Measurements from ENCODE around the gene ATPAF2.
"Not testable (repeated sequence)": the region's sequence is repeated elsewhere in the genome, so short reads cannot be mapped to it uniquely, and the experiment has no call there.

Gene ATPAF2

DNA sequence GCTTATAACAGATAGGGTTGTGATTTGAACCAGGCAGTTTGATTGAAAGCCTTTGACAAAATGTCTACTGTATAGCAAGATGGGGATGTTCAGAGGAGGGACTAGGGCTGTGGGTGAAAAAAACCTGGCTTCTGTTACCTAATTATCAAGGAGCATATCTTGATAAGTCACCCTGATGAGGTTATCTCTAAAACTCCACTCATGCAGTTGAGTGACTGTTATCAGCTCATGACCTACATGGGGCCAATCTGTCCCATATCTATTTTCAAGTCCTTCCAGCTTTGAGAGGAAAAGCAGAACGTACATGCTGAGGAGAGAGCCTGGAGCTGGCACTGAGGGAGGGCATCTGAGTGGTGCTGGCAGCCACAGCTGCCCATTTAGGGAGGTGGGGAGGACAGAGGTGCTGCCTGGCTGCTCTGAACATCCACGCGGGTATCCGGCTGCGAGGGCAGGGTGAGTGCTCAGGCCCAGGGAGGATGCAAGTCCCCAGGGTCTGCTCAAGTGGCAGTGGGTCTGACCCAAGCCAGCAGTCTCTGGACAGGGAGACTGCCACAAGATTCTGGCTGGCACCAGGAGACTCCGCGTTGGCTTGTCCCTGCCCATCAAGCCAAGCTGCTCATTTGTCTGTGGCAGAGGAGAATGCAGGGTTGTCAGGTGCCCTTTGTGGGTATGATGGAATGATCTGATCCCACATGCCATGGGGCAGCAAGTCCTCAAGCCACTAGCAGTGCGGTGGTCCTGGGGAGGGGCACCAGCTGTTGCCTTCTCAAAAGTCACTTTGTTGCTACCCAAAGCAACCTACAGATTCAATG lies 29.2 kb downstream of the ATPAF2 start:
- no peak for DNase-seq

DNA sequence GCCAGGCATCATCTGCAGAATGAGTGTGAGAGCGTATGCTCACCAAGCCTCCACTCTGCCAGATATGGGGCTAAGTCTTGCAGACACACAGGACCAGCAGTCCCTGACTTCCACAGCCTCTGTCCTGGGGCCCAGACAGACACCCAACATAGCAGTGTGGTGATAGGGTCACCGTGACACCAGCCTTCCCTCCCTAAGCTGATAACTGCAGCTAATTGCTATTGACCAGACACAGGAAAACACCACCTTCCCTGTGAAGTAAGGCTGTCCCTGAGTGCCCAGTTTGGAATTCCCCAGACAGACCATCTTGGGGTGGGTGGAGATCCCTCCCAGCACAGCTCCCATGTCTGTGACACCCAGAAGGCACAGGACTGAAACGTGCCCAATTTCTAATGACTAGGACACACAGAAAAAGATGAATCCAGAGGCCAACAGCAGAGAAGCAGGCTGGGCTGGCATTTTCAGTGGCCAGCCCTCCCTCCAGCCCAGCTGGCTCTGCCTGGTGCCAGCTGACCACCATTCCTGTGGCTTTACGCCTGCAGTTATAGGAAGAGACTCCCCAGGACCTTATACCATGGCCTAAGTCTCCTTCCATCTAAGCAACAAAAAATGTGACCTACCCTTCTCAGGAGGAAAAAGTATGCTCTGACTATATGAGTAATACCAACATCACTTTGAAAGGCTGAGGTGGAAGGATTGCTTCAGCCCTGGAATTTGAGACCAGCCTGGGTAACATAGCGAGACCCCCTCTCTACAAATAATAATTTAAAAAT lies 30.3 kb downstream of the ATPAF2 start:
- no peak for DNase-seq

DNA sequence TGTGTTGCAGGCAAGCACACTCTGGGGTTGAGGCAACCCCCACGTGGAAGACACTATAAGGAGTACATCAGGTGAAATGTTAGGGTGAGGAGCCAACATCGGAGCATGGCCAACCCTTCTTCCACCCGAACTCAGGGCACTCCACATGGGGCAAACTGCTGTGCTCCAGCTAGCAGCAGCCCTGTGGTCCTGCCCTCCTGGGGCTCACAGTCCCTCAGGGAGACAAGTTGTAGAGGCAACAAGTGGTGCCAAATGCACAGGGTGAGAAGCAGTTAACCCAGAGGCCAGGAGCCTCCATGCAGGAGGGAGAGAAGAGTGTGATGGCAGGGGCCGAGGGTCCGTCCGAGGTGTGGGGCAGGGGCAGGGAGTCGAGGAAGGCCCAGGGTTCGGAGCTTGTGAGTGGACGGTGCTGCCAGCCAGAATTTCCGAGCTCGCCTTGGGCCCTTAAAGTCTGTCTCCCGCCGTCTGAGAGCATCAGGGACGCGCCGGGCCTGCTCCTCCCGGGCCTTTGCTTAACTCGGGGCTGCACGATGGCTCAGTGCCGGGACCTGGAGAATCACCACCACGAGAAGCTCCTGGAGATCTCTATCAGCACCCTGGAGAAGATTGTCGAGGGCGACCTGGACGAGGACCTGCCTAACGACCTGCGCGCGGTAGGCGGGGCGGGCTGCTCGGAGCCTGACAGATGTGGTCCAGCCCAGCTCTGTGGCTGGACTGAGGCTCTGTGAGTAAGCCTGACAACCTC lies 32.3 kb downstream of the ATPAF2 start:
- DNase-seq = no peak

DNA sequence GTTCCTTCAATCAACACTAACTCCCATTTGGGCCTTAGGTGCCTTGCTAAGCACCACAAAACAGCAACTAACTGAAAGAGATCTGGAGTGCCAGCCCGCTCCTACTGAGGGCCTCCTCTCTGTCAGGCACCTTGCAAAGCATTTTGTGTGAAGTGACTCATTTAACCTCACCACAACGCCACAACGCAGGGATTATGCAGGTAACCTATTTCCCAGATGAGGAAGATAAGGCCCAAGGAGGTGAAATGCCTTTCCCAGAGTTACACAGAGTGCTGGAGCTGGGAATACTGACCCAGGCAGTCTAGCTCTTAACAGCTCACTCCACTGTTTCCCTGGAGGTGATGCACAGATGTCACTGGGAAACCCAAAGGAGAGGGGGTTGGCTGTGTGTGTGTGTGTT lies 33.5 kb downstream of the ATPAF2 start:
- no peak for DNase-seq

DNA sequence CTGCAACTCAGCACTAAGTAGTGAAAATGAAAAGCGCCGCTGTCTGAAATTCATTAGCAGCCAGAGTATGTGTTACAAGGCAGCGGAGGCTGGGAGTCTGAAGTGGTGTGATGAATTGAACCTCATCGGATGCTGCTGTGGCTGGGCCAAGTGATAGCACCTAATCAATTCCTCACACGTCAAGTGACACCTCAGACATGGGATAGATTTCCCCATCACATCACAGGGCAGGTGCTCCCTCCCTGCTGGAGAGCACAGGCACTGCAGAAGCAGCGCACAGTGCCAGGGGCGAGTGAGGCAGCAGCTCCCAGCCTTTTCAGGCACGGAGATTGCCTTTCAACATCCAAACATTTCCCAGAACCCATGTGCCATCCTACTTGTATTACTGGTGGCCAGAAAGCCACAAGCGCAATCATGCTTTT lies 34.1 kb downstream of the ATPAF2 start:
- DNase-seq = no peak

DNA sequence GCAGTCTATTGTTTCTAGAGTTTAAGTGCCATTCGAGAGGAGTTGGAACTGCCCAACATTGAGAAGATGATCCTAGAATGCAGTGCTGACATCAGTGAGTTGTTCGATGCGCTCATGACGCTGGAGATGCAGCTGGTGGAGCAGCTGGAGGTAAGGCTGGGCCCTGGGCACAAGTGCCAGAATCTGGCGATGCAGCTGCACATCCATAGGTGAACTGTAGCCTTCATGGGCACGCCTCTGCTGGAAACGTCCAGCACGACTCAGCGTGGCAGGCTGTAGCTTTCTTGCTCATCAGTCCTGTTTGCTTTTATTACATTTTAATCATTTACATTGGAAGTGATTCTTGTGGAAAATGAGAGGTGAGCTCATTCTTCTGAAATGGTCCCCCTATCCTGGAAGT lies 34.6 kb downstream of the ATPAF2 start:
- no peak for DNase-seq

DNA sequence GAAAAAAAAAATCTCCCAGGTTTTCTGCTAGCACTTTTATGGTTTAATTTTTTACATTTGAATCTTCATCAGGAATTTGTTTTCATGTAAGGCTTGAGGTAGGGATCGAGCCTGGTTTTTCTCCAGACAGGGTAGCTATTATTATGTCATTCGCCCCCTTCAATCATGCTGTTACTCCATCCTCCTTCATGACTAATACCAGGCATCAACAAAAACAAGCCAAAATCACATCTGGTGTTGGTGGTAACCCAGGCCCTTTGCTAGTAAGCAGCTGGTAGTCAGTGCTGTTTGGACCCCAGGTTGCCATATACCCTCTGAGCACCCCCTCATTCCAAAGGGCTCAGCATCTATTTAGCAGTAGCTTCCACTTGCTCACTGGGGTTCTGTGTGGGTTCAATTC lies 36.8 kb downstream of the ATPAF2 start:
- no peak for DNase-seq

DNA sequence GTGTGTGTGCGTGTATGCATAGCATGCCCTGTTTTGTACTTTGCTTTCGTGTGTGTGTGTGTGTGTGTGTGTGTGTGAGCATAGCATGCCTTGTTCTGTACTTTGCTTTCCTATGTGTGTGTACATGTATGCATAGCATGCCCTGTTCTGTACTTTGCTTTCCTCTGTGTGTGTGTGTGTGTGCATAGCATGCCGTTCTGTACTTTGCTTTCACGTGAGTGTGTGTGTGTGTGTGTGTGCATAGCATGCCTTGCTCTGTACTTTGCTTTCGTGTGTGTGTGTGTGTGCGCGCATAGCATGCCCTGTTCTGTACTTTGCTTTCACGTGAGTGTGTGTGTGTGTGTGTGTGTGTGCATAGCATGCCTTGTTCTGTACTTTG lies 38.9 kb downstream of the ATPAF2 start:
- DNase-seq = no peak

DNA sequence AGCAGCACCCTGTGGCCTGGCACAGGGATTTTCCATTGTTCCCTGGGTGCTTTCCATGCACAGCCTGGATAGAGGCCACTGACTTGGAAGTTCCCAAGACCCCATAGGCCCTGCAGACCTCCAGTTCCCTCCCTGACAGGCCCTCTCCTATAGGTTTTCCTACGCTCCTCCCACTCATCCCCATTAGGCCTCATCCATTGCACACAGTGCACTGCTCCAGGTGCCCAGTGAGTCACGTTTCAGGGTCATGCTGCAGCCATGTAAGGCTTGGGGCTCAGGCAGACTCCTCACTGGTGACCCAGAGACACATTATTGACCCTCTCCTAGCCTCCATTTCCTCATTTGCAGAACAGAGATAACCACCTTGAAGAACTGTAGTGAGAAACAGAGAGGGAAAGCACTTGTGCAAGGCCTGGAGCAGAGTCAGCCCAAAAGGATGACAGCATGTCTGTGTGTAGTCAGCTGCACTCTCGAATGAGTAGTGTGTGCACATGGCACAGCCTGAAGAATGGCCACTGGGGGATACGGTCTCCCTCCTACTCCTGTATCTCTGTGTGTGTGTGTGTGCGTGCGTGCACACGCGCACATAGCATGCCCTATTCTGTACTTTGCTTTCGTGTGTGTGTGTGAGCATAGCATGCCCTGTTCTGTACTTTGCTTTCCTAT lies 39.5 kb downstream of the ATPAF2 start:
- no peak for DNase-seq

DNA sequence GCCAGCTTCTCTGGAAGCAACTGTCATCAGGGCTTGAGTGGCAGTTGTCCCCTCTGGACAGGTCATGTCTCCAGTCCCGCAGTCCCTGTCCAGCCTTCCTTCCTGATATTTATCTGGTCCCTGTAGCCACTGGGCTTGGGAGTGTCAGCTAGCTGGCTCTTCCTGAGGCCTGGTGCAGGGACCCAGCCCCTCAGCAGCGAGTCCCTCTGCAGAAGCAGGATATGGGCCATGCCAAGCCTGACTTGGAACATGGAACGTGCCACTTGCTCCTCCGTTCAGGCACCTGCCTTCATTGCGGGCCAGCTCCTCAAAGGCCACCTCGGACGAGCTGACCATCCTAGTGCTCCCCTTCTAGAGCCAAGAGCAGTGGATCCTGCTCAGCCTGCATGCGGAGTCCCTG lies 40.0 kb downstream of the ATPAF2 start:
- DNase-seq = no peak

DNA sequence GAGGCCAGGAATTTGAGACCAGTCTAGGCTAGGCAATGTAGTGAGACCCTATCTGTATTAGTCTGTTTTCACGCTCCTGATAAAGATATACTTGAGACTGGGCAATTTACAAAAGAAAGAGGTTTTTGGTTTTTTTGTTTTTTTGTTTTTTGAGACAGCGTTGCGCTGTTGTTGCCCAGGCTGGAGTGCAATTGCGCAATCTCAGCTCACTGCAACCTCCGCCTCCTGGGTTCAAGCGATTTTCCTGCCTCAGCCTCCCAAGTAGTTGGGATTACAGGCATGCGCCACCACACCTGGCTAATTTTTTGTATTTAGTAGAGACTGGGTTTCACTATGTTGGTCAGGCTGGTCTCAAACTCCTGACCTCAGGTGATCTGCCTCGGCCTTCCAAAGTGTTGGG lies 43.1 kb downstream of the ATPAF2 start:
- DNase-seq = not testable (repeated sequence)

DNA sequence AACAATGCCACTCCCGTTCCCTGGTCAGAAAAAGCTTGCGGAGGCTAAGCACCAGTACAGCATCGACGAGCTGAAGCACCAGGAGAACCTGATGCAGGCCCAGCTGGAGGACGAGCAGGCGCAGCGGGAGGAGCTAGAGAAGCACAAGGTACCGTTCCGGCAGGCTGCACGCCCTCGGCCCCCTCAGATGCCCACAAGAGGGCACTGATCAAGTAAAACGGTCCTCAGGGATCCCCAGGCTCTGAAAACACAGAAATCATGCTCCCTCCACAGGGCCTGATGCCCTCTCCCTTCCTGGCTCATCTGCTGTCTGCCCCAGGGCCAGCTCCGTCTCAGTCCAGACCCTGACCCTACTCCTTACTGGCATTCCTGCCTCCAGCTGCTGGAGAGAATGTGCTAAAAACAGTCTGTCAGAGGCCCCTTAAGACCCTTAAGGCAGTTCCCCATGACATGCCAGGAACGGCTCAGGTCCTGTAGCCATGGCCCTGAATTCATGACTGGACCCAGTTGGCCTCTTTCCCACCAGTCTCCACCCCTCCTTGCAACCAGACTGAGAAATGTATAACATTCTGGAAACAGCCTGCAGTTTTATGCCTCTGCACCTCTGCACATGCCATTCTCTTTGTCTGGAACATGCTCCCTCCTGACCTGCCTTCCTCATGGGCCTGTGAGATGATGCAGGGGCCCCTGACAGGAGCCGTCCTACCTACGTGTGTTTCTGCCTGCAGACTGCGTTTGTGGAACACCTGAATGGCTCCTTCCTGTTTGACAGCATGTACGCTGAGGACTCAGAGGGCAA lies 44.5 kb downstream of the ATPAF2 start:
- no peak for DNase-seq

DNA sequence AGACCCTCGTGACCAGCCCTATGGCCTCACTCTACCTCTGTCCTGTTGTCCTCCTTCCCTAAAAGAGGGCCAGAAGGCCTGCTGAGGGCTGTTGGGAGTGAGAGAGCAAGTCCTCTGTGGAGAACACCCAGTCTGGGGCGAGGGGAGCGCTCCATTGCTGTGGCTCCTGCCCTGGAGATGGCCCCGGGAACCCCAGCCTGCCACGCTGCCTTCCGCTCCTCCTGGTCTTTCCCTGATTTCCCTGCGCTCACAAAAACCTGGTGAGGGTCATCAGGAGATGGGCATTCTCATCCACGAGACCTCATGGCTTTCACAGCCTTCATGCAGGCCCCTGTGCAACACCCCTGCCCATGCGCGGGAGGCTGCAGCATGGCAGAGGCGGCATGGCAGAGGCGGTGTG lies 45.1 kb downstream of the ATPAF2 start:
- DNase-seq = no peak

DNA sequence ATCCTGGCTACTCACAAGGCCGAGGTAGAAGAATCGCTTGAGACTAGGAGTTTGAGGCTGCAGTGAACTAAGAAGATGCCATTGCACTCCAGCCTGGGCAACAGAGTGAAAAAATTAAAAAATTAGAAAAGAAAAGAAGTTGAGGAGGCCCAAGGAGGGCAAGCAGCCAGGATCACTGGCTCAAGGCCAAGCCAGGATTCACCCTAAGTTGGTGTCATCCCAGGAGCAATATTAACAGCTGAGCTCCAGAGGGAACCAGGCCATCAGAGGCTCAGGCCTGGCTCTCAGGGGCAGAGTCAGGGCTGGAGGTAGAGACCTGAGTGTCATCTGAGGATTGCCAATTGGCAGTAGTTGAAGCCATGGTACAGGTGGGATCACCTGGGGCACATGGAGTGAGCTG lies 45.6 kb downstream of the ATPAF2 start:
- DNase-seq = no peak

DNA sequence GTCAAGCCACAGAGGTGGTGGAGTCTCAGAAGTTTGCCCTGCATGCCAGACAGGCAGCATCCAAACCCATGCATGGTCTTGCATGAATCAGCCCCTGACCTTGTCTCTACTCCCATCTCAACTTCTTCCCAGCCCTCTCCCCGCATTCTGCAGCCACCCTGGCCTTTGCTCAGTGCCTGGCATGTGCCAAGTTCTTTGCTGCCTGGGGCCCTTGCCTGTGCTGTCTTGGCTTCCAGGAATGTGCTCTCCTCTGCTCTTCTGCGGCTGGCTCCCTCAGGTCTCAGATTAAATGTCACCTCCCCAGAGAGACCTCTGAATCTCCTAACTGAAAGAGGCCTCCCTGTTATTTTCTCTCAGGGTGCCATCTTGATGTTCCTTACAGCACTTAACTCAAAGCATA lies 48.7 kb downstream of the ATPAF2 start:
- no peak for DNase-seq

DNA sequence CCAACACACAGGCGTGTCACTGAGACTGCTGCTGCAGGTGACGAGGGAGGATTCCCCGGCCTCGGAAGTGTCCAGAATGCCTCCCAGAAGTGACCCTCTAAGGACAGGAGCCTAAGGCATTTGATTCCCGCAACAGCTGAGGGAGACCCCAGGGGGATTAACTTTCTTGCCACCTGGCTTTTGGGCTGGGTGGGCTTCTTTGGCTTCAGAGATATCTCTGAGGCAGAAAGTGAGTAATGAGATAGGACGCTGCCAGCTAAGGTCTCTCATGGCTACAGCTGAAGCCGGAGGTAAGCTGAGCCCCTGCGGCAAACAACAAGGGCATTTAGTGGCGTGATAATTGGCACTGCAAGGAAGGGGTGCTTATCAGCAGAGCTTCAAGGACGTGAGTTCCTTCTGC lies 49.4 kb downstream of the ATPAF2 start:
- DNase-seq = no peak

DNA sequence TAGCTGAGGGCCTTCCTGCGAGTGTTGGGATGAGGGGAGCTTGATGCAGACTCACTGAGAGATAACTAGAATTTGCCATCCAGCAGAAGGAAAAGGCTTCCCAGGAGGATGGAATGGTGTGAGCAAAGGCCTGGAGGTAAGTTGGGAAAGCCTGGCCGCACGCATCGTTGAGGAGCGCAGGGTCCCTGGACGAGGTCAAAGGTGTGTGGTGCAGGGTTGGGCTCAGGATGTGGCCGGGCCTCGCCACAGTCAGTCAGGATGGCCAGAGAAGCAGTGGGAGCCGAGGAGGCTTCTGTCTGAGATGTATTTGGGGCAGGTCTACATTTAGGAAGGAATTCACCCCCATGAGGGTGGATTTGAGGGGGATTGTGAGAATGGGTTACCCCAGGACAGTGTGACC lies 49.9 kb downstream of the ATPAF2 start:
- no peak for DNase-seq

DNA sequence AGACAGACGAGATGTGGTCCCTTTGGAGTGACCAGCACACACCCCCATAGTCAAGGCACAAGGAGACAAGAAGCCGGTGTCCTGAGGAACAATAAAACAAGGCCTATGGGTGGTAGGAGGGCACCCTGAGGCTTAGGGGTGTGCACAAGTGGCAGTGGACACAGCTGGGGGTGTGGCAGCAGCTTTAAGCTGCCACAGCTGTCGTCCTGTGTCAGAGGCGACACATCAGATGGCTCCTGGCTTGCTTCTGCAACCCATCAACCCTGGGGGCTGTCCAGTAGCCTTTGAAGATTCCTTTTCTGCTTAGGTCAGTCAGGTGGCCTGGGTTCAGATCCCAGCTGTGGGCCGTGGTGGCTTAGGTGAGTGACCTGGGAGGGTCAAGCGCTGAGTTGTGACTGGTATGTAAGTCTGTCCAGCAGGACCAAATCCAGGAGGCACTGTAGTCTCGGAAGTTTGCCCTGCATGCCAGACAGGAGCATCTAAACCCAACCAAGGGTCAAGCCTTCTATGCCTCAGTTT lies 50.5 kb downstream of the ATPAF2 start:
- no peak for DNase-seq

DNA sequence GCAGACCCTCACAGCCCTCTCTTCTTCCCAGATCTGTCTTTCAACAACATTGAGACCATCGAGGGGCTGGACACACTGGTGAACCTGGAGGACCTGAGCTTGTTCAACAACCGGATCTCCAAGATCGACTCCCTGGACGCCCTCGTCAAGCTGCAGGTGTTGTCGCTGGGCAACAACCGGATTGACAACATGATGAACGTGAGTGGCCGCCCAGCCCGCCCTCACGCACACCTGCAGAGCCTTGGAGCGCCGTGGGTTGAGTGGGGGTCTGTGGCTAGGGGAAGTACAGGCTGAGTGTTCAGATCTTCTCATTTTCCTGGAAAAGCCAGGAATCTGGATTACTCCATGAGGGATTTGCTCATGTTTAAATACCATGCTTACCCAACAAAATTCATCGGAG lies 51.1 kb downstream of the ATPAF2 start:
- no peak for DNase-seq

DNA sequence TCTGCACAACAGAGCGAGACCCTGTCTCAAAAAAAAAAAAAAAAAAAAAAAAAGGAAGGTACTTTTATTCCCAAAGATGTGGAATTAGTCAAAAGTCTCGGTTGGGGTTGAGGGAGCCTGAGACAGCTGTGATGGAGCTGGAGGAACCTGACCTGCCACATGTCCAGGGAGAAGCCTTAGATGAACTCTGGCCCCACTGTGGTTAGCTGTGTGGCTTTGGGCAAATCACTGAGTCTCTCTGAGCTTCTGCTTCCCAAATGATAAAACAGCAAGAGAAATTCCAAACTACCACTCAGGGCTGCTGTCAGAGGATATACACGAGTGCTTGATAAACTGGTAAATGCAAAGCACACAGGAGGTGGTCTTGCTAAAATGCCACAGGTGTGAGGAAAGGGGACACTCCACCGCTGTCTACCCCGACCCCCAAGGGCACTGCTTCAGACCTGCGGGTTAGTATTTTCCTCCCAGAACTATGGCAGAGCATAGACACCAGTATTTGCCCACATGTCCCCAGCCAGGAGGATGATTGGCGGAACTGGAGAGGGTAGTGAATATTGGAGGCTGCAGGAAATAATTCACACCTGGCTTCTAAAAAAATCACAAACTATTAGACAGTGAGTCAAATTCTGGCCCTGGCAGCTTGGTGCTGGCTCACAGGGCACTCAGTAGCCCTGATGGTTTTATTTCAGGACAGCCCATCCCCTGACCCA lies 51.6 kb downstream of the ATPAF2 start:
- no peak for DNase-seq

DNA sequence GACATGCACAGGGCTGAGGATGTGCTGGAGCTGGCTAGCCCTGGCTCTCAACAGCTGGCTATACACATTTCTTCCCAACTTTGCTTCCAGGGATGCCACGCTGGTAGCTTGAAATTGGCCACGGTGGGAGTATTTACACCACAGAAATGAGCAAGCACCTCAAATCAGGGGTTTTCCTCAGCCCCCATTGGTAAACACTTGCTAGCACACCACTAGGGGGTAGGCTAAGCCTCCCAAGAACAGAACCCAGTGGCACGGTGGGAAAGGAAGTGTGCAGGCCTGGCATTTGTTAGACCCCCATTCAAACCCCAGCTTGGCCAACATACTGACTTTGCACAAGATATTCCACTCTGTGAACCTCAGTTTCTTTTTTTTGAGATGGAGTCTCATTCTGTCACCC lies 53.4 kb downstream of the ATPAF2 start:
- DNase-seq = no peak

DNA sequence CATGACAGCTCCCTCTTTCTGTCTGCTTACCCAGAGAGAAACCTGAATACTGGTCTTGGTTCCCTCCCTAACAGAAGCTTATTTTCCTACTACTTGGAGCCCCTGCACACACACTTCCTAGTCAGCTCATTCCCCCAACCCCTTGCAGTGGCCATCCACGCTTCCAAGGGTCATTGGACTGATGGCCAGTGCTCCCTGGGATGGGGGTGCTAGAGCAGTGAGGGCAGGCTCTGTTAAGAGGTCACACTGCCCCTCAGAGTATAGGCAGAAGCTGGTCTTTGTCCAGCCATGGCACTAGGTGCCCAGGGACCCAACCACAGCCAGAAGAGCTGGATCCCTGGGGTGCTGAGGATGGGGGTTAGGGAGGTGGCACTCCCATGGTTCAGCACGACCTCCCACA lies 53.8 kb downstream of the ATPAF2 start:
- DNase-seq = no peak
